HG02840 (cell line): ENCODE measurements around the gene IFIT1.

Experiments
- ATAC-seq: cut with Tn5 transposase; IDR thresholded peaks from one replicate; pipeline ENCODE4 v1.9.1; 2021; ENCODE audit warnings: mild to moderate bottlenecking, moderate library complexity, moderate number of reproducible peaks; ENCODE audit not compliant: unreplicated experiment, low FRiP score

IFIT1 gene, protein sequence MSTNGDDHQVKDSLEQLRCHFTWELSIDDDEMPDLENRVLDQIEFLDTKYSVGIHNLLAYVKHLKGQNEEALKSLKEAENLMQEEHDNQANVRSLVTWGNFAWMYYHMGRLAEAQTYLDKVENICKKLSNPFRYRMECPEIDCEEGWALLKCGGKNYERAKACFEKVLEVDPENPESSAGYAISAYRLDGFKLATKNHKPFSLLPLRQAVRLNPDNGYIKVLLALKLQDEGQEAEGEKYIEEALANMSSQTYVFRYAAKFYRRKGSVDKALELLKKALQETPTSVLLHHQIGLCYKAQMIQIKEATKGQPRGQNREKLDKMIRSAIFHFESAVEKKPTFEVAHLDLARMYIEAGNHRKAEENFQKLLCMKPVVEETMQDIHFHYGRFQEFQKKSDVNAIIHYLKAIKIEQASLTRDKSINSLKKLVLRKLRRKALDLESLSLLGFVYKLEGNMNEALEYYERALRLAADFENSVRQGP

DNA sequence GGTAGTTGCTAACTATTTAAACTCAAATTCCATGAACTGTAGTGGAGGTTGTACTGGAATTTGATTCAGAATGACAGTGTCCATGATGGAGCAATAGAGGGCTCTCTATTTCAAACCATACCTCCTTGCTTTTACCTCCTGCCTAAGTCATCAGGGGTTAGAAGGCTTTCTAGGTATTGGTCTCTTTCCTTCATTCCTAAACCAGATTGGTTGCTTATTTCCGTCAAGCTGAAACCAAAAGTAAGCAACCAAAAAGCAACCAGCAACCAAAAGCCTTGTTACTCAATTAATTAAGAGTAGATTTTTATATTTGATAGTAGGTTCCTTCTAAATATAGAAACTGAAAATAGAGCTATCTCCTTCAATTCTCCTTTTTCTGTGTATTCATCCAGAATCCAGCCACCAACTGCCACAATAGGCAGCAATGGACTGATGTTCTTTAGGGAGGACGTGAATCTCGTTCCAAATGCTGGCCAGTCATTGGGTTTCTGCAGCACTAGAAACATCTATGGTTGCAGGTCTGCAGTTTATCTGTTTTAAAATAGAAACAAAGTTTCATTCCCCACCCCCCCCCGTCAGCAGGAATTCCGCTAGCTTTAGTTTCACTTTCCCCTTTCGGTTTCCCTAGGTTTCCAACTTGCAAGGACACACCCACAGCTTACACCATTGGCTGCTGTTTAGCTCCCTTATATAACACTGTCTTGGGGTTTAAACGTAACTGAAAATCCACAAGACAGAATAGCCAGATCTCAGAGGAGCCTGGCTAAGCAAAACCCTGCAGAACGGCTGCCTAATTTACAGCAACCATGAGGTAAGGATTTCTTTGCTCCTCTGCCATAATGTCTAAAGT is at the start of gene IFIT1:
TSS of gene IFIT1 (plus strand) at position 717 of the 850 bp plus-strand sequence. CDS start at position 807, 90 bp downstream.
- ATAC-seq, result no peak

DNA sequence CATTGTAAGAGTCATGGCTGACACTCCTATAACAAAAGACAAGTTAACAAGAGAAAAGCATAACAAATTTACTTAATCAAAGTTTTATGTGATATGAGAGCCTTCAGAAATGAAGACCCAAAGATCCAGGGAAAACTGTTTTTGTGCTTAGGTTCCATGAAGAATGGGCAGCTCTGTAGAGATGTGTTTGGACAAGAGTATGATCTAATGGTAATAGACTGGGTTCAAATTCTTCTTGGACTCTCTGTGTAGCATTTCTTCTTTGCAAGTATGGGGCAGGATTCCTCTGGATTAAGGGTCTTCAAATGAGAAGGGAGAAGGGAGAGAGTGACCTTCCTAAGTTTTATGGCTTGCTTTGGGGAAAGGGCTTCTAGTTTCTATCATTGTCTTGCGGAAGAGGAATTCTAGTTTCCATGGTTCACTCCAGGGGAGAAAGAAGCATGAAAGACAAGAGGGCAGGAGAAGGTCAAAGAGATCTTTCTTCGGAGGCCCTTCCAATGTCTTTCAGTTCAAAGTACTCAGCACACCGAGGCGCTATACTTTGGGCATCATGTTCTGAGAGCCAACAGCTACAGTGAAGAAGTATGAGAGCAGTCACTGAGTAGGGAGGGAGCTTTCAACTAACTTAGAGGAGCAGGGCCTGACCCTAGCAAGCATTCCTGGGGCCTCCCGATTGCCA is 49.2 kb upstream of the IFIT1 start:
- no peak for ATAC-seq

DNA sequence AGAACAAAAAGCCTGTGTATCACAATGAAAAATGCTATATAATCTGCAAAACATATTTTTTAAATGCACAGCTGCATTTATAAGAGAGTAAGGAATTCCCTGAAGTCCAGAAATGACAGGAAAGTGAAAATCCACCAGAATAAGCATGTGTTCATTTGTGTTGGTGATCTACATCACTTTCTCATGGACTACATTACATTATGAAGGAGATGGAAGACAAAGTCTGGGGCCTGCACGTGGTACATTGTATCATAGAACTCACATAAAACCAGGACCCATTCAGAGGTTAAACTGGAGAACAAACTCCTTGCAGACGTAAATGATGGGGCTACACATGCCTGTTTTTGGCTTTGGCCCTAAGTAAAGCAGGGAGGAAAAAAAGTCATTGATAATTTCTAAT is 48.3 kb upstream of the IFIT1 start:
- no peak for ATAC-seq

DNA sequence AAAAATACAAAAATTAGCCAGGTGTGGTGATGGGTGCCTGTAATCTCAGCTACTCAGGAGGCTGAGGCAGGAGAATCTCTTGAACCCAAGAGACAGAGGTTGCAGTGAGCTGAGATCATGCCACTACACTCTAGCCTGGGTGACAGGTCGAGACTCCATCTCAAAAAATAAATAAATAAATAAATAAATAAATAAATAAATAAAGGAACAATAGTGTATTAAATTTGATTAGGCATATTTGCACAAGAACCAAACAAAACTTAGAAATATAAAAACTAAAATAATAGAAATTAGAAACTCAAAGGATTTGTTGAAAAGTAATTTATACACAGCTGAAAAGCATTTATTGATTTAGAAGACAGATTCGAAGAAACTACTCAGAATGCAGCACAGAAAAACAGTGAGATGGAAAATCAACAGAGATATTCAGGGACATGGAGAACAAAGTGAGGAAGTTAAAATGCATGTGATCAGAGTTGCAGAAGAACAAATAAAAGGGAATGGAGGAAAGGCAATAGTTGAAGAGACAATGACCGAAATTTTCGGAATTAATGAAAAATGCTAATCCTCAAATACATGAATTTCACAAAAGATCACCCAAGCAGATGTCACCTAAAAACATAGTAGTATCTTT is 46.9 kb upstream of the IFIT1 start:
- ATAC-seq, result no peak

DNA sequence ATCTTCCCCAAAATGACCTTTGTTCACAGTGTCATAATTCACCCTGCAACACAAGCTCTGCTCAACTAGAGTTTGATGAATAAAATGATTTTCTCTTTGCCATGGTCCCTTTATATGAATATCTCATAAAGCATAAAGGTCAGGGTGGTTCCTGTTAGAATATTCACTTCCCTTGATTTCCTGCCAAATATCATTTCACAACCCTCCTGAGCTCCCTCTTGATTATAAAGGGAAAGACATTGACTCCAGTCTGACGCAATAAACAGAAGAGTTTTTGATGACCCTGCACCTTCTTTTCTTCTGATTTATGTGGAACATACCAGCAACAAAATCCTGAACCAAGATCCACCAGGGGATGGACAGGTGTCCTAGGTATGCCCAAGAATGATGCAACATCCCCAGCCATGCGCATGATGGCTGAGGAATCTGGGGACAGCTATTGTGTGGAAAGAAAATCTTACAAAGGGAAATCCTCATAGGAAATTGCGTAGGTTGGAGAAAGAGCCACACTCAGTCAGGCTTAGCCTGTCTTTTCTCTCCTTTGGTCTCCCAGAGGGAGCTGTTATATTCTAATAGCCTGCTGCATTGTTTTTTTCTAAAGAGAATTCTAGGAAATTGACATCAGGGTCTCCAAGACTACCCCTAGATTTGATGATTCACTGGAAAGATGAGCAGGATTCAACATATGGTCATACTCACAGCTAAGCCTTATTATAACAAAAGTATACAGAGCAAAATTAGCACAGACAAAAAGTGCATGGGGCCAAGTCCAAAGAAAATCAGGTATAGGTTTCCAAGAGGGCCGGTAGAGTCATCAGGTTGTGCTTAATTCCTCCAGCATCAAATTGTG is 45.8 kb upstream of the IFIT1 start:
- ATAC-seq, result no peak

DNA sequence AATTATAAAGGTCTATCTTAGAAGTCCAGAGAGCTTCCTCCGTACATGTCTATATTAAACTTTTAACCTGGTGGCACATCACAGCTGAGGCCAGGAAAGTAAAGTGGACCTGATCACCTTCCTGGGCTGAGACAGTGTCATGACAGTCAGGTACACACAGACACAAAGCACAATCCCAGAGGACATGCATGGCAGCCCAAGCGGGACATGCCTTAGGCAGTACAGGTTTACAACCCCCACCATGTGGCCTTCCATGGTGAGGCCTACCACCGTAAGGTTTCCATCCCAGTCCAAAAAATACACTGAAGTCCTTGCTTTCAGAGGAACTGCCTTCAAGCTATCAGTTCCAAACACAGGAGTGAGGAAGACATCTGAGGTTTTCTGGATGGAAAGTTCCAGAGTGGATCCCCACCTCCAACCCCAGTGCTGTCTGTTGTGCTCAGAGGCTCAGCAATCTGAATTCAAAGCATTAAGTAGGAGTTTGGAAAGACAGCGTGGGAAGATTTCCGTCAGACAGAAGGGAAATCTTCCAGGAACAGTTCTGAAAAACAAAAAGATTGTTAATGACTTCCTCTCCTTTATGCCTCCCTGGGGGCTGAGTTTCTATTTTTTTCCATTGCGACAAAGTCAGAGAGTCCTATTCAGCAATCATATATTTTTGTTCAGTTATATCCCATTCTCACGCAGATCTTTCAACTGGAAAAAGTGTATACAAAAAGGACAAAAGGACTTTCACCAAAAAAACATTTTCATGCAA is 44.5 kb upstream of the IFIT1 start:
- ATAC-seq, result no peak

DNA sequence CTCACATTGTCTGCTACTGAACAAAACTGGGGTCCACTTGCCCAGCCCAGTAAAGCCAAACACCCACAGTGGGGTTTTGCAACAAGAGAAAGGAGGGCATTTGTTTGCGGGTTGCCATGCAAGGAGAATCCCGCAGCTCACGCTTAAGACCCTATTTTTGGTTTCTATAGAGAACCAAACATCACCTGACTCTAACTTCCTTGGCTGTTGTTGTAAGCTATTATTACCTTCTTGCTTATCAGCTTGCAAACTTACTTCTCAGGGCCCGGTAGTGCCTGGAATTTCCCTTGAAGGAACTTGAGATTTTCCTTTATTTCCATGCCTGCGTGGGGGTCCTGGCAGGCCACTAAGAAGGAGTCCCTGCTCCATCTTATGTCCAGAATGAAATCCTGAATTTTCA is 43.9 kb upstream of the IFIT1 start:
- ATAC-seq, result no peak

DNA sequence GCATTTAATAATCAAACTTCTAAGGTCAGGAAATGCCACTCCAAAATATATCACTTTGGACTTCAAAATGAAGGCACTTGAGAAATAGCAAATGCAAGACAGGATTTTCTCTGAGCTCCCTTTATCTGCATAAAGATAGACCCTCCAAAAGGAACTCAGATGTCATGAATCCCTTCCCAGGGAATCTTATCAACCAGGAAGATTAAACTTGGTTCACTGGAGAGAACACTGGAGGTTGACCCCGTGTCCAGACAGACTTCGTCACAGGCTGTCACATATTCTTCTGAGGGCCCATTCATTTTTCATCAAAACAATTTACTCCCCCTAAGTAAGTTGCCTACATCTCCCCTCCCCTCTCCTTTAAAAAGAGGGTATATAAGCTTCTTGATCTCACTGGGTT is 43.4 kb upstream of the IFIT1 start:
- ATAC-seq, result no peak

DNA sequence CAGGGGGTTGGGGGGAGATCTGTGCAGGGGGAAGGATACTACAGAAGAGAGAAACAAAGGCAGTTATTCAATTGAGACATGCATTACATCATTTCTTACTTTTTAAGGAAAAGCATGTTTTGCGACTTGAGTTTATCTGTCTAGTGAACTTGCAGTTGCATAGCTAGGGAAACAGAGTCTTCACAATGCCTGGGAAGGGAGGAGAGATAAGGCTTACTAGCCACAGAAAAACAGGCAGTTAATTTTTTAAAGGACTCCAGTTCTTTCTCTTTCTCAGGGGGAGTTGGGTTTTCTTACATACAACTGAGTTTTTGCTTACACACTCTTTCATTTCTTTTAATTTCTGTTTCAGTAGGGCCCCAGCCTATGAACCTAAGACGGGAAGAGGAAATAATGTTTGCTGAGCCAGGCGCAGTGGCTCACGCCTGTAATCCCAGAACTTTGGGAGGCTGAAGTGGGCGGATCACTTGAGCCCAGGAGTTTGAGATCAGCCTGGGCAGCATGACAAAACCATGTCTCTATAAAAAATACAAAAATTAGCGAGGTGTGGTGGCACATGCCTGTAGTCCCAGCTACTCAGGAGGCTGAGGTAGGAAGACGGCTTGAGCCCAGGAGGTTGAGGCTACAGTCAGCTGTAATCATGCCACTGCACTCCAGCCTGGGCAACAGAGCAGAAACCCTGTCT is 41.6 kb upstream of the IFIT1 start:
- ATAC-seq, result peak; percentile 30

DNA sequence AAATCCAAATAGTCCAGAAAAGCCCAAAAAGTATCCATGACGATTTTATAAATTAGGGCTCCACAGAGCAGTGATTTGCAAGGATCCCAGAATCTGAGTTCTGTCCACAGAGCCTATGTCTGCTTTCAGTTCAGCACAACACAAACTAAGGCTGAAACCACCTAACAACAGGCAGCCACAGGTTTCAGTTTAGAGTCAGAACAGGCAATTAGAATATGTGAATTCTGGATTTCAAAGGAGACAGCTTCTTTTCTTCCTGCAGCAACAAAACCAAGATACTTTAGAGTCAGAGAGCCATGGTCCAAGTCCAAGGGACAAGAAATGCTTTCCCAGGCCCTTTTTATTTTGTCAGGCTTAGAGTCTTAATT is 41.0 kb upstream of the IFIT1 start:
- peak; percentile 69 for ATAC-seq

DNA sequence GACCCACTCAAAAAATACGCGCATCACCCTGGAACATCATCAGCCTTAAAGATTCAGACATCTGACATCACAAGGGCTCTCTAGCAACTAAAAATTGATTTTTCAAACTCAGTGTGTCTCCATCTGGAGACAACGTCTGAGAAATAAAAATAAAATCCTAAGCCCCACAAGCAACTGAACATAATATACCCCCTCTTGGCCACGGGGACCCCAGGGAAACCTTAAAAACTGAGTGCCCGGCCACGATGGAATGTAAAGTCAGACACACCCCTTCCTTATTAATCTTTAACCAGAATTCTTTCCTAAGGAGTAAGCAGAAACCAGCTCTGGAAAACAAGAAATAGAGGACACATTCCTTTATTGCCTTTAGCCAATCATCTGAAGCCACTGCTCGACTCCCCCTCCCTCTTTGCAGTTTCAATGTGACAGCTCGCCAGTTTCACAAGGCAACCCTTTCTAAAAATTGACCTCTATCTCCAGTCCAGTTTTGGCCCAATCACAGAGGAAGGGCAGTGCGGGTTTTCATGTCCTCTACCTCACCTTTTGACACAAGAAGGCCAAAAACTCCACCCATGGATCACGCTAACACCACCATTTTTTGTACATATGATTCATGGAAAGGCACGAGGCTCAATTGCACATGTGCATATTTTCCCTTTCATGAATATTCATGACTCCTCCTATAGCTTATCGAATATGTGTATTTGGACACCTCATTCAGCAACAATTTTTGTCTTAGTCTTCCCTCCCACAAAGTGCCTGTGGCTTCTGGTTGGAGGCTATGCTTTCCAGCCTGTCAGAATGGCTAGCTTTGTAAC is 40.4 kb upstream of the IFIT1 start:
- ATAC-seq, result no peak

DNA sequence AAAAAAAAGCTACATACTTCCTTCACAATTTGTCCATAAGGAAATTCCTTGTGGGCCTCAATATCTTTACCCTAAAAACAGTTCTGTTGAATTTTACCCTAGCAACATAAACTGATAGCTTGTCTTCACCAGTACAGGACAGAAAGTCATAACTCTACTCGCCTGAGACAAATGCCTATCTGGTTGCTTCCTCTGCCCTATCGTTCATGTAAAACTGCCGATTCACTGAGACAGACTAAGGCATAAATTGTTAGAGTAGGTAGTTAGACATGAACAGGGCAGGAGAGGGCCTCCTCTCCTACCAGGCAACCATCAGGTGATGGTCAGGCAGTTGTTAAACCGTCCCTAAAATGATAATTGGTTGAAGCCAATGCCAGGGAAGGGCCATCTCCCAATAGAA is 39.6 kb upstream of the IFIT1 start:
- ATAC-seq, result no peak

DNA sequence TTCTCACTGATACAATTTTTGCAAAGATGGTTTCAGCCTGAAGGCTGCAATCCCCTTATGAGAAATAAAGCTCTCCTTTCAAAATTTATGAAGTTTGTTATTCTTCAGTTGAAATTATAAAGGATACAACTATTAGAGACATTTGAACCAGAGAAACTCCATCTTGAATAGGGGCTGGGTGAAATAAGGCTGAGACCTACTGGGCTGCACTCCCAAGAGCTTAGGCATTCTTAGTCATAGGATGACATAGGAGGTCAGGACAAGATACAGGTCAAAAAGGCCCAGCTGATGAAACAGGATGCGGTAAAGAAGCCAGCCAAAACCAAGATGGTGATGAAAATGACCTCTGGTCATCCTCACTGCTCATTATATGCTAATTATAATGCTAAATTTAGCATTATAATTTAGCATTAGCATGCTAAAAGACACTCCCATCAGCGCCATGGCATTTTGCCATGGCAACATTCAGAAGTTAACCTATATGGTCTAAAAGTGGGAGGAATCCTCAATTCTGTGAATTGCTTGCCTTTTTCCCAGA is 37.0 kb upstream of the IFIT1 start:
- ATAC-seq, result no peak

DNA sequence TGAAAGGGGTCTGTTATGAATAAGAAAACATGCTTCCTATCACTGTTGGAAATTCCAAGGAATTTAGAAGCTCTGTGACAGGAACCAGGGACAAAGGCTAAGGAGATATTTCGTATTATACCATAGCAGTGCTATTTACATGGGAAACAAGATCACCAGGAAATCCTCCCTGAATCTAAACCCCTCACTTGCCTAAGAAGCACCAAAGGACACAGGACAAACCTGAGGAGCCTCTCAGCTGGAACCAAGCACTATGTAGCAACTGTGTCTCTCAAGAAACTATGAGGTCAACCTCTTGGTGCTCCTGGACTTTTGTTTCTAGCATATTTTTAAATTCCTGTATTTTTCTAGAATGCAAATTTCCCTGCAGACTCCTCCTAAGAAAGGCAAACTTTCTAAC is 35.3 kb upstream of the IFIT1 start:
- ATAC-seq, result no peak

DNA sequence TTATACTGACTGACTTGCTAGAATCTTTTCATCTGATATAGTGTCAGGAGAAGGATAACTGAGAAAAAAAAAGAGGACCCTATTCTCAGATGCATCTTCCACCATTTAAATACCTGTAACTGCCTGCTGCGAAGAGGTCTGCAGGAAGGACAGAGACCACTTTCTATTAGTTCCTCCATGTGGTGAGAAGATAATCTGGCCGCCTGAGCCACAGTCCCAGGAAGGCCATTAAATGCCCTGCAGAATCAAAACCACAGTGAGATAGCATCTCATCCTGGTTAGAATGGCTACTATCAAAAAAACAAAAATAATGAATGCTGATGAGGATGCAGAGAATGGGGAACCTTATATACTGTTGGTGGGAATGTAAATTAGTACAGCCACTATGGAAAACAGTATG is 34.4 kb upstream of the IFIT1 start:
- no peak for ATAC-seq

DNA sequence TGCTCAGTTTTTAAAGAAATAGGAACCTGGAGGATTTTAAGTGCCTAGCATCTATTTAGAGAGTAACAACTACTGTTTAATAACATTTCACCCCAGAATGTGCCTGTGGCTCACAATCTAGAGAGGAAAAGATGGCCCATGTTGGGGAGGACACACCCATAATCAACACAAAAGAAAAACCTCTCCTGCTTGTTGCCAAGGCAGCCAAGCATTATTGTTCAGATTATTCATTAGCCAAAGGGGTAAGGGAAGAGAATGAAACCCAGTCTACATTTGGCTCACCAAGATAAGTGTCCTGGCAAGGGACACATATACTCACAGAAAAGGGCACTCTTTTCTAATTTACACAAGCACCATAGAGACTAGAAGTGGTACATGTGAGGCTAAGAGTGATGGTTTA is 32.3 kb upstream of the IFIT1 start:
- no peak for ATAC-seq

DNA sequence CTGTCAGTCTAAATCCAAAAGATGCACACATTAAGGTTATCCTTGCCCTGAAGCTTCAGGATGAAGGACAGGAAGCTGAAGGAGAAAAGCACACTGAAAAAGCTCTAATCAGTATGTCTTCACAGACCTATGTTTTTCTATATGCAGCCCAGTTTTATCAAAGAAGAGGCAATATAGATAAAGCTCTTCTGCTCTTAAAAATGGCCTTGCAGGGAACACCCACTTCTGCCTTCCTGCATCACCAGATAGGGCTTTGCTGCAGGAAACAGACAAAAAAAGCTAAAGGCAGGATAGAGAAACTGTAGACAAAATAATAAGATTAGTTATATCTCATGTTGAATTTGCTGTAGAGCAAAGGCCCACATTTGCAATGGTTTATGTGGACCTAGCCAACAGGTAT is 29.5 kb upstream of the IFIT1 start:
- ATAC-seq, result no peak
